22Rv1 (cell line): ENCODE results near the gene HEG1.
"Not testable (repeated sequence)": the region's sequence is repeated elsewhere in the genome, so short reads cannot be mapped to it uniquely, and the experiment has no call there.

Experiments
- H3K27ac ChIP-seq: fragments of 450-650 bp; 2 replicates; pipeline ENCODE4 v1.5.1; 2017
- CTCF ChIP-seq: fragments of 450-650 bp; IDR thresholded peaks from 2 replicates; pipeline ENCODE4 v1.5.1; 2017; ENCODE audit warnings: mild to moderate bottlenecking
- ZFX ChIP-seq: fragments of 450-650 bp; IDR thresholded peaks from 2 replicates; pipeline ENCODE4 v1.6.1; 2017; ENCODE audit warnings: antibody characterized with exemption, borderline replicate concordance

Gene HEG1

GRCh38 chr3:125087768-125088391 lies 32.1 kb upstream of the HEG1 start:
- H3K27ac ChIP-seq = no peak overlapping the region
- TF ChIP-seq CTCF = no peak
- TF ChIP-seq ZFX = no peak

GRCh38 chr3:125085166-125085565 lies 29.4 kb upstream of the HEG1 start:
- no peak for TF ChIP-seq CTCF
- no peak for TF ChIP-seq ZFX

GRCh38 chr3:125083776-125084175 lies 28.0 kb upstream of the HEG1 start:
- TF ChIP-seq ZFX (no peak), CTCF (no peak)
- H3K27ac ChIP-seq = no peak overlapping the region

More at GRCh38 chr3:125085166-125085565, 29.4 kb upstream of the HEG1 start:
- no peak overlapping the region for H3K27ac ChIP-seq

GRCh38 chr3:125082339-125082738 lies 26.5 kb upstream of the HEG1 start:
- H3K27ac ChIP-seq = not testable (repeated sequence)

- H3K27ac ChIP-seq = no peak overlapping the region
- TF ChIP-seq CTCF (no peak), ZFX (no peak)
Observed at GRCh38 chr3:125080077-125080476, 24.3 kb upstream of the HEG1 start.

- TF ChIP-seq ZFX (no peak), CTCF (no peak)
- no peak overlapping the region for H3K27ac ChIP-seq
Observed at GRCh38 chr3:125079675-125080045, 23.9 kb upstream of the HEG1 start.

GRCh38 chr3:125078951-125079674 lies 23.3 kb upstream of the HEG1 start:
- TF ChIP-seq CTCF = no peak
- TF ChIP-seq ZFX = no peak
- H3K27ac ChIP-seq = no peak overlapping the region

GRCh38 chr3:125077864-125078263 lies 22.1 kb upstream of the HEG1 start:
- no peak for TF ChIP-seq ZFX
- no peak for TF ChIP-seq CTCF
- no peak overlapping the region for H3K27ac ChIP-seq
